DOHH2 (cell line): ENCODE measurements around the gene CDKAL1.

Experiments used
- CTCF ChIP-seq: fragments of 200-600 bp; sonication (generic); IDR thresholded peaks from one replicate; pipeline ENCODE4 v1.5.1; 2014; ENCODE audit warnings: antibody characterized with exemption, mild to moderate bottlenecking, low read depth, low read length; ENCODE audit not compliant: poor library complexity, severe bottlenecking
- EZH2phosphoT487 ChIP-seq: fragments of 200-600 bp; sonication (generic); IDR thresholded peaks from 2 replicates; pipeline ENCODE4 v1.6.1; 2017; ENCODE audit warnings: borderline replicate concordance, mild to moderate bottlenecking, antibody characterized with exemption, low read length, moderate library complexity, mixed read lengths

DNA sequence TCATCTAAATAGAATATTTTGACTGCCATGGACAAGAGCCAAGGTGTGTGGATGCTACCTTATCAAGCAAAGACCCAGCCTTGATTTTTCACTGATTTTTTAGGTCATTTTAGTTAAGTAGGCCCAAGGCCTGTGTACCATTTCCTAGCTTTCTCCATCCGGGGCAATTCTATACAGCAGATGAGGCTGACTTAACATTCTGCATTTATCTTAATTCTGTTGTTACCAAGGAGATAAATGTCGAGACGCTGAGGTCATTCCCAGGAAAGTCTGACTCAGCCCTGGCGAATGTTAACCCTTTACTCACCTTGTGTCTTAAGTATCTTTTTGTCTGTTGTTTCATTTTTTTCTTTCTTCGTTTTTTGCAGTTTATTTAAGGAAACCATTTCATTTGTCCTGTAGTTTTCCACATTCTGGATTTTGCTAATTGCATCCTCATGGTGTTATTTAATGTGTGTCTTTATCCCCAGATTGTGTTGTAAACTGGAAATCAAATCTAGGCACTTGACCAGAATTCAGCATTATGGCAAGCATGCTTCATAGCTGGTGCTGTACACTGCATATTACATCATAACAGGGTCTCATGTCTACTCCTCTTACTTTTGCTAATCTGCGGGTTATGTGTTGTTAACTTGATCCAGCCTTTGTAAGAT is 277.0 kb downstream of the CDKAL1 start:
- no peak for TF ChIP-seq CTCF
- TF ChIP-seq EZH2phosphoT487 = no peak
